RPMI8226 (cell line): ENCODE measurements around the gene SLC25A20.
"Not testable (repeated sequence)": the region's sequence is repeated elsewhere in the genome, so short reads cannot be mapped to it uniquely, and the experiment has no call there.

Source experiments
- DNase-seq: peaks from one replicate; pipeline ENCODE4 v3.0.0-alpha.2; 2015

The SLC25A20 gene

DNA sequence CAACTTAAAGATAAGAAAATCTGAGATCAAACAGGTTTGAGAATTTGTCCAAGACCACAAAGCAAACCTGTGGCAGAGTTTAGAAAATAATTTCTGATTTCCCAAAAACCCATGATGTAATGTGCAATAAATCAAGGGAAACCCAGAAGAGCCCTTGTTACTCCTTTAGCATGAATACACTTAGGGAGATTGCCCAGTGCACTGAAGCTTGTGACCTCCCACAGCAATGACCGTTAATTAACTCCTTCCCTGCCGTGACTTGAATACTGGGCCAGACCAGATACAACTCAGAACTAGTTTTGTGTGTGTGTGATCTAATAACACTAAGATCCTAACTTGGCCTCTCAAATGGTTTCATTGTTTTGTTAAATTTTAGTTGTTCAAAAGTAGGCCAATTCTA lies 53.5 kb downstream of the SLC25A20 start:
- no peak for DNase-seq

DNA sequence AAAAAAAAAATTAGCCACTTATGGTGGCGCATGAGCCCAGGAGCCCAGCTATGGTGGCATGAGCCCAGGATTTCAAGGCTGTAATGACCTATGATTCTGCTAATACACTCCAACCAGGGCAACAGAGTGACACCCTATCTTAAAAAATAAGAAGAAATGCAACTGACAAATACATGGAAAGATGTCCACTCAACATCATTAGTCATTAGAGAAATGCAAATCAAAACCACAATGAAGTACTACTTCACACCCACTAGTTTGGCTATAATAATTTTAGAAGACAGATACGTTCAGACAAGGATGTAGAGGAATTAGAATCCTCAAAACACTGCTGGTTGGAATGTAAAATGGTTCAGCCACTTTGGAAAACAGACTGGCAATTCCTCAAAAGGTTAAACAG lies 61.5 kb downstream of the SLC25A20 start:
- DNase-seq, result no peak

DNA sequence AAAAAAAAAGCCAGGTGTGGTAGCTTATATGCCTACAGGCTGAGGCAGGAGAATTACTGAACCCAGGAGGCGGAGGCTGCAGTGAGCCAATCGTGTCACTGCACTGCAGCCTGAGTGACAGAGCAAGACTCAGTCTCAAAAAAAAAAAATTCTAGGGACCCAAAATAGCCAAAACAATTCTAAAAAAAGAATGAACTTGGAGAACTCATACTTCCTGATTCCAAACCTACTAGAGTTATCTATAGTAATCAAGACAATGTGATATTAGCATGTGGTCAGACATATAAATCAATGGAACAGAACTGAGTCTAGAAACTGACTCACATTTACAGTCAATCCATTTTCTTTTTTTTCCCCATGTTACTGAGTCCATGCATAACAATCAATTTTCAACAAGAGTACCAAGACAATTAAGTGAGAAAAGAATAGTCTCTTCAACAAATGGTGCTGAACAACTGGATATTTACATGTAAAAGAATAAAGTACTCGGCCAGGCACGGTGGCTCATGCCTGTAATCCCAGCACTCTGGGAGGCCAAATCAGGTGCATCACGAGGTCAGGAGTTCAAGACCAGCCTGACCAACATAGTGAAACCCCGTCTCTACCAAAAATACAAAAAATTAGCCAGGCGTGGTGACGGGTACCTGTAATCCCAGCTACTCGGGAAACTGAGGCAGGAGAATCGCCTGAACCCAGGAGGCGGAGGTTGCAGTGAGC lies 62.9 kb downstream of the SLC25A20 start:
- no peak for DNase-seq

DNA sequence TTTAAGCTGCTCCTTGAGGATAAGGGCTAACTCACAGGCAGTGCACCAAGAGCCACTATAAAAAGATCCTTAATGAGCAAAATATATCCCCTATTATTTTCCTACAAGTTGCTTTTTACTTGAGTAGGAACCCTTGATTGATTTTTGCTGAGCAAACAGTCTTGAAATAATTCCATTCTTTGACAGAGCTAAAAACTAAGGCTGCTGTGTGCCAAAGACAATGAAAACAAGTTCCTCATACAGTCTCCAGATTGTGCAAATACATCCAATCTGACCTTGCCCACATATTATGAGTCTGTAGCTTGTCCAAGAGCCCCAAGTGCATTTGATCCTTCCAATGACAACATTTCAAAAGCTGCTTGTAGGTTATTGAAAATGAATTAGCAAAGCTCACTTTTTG lies 66.0 kb downstream of the SLC25A20 start:
- DNase-seq, result no peak

DNA sequence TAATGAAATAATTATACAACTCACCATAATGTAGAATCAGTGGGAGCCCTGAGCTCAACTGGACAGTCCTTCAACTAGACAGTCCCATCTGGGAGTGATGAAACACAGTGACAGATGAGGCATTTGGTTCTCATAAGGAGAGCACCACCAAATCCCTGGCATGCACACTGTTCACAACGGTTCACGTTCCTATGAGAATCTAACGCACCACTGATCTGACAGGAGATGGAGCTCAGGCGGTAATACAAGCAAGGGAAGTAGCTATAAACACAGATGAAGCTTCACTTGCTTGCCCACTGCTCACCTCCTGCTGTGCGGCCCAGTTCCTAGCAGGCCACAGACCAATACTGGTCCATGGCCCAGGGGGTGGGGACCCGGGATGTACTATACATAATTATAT lies 68.0 kb downstream of the SLC25A20 start:
- no peak for DNase-seq

GRCh38 chr3:48829525-48829924 lies 69.2 kb downstream of the SLC25A20 start:
- not testable (repeated sequence) for DNase-seq

GRCh38 chr3:48827874-48828273 lies 70.8 kb downstream of the SLC25A20 start:
- DNase-seq, result not testable (repeated sequence)

- no peak for DNase-seq
These were observed 72.2 kb downstream of the SLC25A20 start for GRCh38 chr3:48826451-48826850.

- DNase-seq, result no peak
These were observed 77.9 kb downstream of the SLC25A20 start for GRCh38 chr3:48820612-48821324.

- DNase-seq, result no peak
These were observed 79.2 kb downstream of the SLC25A20 start for GRCh38 chr3:48819234-48820221.

DNA sequence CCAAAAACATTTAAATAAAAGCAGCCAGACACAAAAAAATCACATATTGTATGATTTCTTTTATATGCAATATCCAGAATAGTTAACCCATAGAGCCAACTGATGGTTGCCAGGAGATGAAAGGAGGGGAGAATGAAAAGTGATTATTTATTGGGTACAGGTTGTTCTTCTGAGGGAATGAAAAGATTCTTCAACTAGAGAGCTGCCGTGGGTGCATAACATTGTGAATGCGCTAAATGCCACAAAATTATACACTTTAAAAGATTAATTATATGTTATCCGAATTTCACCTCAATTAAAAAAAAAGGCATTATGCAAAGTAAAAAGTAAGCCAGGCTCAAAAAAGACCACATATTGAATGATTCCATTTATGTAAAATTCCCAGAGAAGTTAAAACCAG lies 87.2 kb downstream of the SLC25A20 start:
- DNase-seq, result no peak
